HG03280 (cell line): ENCODE results near the gene GLRX3.
A peak's percentile ranks its signal among the peaks of the same experiment; 100 is the strongest.
"Not testable (repeated sequence)": the region's sequence is repeated elsewhere in the genome, so short reads cannot be mapped to it uniquely, and the experiment has no call there.

Source experiments
- ATAC-seq: cut with Tn5 transposase; IDR thresholded peaks from one replicate; pipeline ENCODE4 v1.9.1; 2021; ENCODE audit warnings: mild to moderate bottlenecking, moderate library complexity; ENCODE audit not compliant: unreplicated experiment

The GLRX3 gene

DNA sequence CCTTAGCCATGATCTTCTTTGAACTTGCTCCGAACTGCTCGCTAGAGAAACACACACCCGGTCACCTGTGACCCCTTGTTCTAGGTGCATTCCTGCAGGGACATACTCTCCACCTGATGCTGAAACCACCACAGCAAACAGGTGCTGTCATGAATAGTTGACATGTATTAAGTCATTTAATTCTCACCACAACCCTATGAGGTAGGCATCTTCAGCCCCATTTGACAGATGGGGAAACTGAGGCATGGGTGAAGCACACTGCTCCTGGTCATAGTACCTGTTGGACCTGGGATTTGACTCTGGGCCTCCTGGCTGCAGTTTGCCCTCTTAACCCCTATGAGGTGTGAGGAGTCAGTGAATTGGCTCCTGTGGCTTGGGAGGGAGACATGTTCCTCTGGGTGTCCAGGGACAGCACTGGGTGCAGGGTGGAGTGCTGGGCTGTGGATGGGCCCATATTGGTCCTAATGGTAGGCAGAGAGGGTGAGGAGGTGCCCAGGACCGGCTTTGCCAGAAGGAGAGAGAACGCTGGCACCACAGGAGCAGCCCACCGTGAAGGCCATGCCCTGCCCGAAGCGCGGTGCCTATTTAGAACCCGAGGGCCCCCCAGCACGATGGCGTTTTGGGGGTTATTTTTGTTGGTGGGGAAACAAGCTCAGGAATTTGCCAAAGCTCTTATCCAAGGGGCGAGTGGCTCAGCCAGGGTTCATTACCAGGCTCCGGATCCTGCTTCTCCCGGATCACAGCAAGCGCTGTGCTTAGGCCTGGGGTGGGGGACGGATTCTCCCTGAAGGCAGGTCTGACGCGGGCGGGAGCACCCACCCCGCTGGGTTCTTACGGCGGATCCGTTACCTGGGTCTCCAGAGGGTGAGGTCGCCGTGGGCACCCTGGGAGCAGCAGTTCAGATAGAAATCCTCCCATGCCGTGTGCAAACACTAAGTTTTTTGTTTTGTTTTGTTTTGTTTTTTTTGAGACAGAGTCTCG, 52.3 kb downstream of the GLRX3 start:
- ATAC-seq: no peak

DNA sequence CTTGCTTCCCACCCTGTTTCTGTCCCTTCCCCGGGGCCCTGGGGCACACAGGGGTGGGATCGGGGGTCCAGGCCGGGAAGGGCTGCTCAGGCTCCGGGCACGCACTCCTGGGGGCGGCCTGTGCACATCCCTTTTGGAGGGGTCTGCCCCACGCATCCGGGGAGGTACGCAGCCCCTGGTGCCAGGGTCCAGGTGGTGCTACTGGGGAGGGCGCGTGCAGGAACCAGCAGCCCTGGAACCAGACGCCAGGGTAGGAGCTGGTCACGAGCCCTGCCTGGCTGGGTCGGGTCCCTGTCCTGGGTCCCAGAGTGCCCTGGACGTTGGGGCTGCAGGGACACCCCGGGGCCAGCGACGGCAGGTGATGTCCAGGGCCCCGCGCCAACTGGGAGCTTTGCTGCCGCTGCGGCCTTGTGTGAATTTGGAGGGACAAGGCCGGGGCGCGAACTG, 53.4 kb downstream of the GLRX3 start:
- ATAC-seq: no peak

DNA sequence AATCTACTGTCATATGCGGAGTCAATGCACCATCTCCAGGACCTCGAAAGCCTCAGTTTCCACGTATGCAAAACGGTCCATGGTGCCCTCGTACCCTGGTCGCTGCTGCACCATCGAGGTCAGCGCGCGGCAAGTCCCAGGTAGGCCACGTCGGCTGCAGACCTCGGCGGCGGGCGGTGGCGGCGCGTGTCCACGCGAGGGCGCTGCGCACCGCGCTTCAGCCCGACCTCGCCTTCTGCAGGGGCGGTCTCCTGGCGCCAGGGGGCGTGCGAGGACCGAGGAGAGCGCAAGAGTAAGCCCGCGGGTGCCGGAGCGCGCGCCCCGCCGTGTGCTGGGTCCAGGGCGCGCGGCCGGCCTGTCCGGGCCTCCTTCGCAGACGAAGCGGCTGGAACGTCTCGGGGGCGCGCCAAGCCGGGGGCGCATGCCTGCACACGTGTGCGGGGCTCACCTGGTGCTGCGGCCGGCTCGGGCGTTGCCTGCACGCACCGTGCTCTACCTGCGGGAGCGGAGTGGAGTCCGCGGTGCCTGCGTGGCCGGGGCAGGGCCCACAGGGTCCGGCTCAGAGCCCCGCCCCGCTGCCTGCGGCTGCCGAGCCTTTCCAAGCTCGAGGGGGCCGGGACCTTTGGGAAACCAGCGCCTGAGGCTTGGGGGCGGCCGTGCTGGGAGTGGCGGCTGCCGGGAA, 54.0 kb downstream of the GLRX3 start:
- ATAC-seq: peak; percentile 93

DNA sequence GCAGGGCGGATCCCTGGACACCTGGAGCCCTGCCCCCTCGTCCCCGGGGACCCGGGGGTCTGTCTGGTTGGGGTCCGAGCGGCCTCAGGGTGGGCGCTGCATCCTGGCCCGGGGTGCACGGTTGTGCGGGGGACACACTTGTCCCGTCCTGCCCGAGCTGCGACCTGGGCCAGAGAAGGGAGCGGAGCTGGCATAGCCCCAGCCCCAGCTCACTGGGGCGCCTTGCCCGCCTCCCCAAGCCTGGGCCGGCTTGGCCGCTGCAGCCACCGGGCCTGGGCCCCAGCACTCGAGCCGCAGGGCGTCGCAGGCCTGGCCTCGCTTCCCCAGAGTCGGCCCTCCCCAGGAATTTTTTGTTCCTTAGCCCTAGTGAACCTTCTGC, 54.5 kb downstream of the GLRX3 start:
- ATAC-seq: no peak

DNA sequence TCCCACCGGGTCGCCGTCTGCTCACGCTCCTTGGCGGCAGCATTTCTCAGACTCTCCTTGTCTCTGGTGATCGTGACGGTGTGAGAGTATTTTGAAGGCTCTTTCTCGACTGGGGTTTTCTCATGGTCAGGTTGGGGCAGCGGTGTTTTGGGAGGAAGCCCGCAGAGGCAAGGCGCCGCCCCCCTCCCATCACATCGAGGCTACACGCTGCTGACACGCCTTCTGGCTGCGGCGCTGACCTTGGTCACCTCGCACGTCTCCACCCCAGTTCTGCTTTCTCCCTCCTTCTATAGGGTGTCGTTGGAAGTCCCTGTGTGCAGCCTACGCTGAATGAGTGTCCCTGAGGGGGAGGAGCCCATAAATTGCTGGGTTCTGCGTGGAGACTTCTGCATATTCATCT, 55.2 kb downstream of the GLRX3 start:
- ATAC-seq: no peak

DNA sequence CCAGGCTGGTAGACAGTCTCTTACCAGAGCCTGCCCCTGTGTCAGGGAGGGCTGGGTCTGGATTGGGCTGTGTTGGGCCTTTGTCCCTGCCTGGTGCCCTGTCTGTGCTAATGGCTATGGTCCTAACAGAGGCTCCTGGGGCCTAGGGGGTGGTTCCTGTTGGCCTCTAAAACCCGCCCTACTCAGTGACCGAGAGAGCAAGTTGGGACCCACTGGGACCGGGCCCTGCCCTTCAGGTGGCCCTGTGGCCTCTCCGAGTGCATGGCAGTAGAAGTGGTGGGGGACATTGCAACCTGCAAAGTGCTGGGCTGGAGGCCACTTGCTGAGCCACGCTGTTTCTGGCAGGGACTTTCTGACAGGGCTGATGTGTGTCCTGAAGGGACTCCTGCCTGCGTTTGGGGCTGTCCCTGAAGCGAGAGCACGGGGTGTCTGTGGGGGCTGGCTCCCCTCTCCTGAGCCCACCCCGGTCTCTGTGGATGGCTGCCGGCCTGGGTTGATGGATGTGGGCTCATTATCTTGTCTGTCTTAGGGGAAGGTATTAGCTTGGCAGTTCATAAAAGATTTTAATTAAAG, 56.2 kb downstream of the GLRX3 start:
- no peak for ATAC-seq

DNA sequence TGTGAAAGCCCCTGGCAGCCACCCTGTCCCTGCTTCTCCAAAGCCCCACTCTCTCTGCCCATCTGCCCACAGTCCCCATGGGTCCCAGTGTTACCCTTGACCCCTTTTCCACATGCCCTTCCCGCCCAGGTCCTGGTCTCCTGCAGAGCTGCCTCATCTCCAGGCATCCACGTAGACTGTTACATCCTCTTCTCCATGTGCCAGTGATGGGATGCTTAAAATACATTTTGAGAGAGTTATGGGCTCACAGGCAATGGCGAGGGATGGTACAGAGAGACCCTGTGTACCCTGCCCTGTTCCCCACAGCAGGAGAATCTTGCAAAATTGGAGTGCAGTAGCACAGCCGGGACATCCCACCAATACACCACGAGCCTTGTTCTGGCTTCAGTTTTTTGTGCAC, 56.8 kb downstream of the GLRX3 start:
- no peak for ATAC-seq

DNA sequence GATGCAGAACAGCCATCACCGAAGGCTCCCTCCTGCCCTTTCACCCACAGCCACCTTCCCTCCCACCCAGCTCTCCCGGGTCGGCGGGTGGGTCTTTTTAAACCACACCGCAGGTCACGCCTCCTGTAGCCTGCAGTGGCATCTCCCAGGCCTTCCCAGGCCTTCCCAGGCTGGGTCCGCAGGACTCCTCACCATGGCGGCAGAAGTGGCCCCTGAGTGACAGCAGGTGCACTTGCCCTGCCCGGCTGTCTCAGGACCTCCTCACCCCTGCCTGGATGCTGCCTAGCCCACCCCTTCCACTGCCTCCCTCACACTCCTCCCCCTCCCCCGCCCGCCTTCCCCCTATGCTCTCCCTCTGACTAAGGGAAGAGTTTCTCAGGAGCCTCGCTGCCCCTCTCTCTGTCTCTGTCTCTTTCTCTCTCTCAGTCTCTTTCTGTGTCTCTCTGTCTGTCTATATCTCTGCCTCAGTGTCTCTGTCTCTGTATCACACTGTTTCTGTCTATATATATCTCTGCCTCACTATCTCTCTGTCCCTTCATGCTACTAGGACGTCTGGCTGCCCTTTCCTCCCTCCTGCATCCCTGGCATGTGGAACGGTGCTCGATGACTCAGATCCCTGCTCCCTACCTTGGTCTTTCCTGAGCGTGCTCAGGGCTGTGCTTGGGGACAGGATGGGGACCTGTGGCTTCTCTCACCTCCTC, 57.5 kb downstream of the GLRX3 start:
- ATAC-seq: no peak

DNA sequence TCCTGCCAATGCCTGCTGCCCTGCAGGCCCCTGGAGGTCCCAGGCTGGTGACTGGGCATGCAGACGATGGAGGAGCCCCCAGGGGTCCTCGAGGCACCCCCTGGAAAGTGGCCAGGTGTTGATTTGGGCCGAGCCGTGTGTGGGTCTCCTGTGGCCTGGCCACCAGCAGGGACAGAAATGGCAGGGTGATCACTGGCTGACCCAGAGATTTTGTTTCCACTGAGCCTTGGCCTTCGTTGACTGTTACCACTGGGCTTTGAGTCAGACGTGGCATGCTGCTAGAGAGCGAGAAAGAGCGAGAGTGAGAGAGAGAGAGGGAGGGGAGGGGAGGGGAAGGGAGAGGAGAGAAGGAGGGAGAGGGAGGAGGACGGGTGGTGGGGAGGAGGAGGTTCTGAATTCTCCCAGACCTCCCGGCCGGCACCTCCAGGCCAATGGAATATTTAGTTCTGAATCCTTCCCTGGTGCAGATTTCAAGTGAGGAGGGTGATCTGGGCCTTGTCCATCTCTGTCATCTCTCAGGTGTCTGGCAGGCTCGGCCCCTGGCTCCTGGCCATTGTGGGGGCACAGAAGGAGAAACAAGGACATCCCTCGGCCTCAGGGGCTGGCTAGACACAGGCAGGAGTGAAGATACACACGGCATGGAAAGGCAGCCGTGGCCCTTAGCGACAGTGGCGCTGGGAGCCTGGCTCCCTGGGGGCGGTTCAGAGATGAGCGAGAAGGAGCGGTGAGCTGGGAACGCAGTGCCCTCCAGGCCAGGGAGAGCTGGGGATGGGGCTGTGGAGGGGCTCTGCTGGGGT, 58.2 kb downstream of the GLRX3 start:
- no peak for ATAC-seq

DNA sequence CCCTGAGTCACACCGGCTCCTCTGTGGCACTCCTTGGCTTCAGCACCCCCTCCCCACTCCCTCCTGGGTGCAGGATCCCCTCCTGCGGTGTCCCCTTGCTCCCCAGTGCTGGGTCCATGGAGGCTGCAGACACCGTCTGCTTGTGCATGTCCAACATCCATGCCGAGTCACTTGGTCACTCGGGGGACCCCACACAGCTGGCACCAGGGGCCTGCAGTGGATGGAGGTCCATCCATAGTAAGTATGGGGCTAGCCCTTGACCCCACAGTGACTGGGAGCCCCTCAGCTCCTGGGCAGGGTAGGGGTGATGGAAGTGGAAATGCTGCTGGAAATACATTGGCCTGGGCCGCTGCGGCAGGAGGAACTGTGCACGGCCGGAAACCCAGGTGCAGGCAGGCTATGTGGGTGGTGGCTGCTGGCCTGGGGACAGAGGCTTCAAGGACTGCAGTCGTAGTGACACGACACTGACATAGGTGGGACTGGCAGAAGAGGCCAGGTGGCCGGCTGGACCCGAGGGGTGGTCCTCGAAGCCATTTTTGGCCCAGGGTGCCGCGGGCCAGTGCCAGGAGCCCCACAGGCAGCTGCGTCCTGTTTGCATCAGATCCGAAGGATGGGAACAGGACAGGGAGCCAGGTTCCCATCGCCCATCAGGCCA, 58.9 kb downstream of the GLRX3 start:
- ATAC-seq: no peak

DNA sequence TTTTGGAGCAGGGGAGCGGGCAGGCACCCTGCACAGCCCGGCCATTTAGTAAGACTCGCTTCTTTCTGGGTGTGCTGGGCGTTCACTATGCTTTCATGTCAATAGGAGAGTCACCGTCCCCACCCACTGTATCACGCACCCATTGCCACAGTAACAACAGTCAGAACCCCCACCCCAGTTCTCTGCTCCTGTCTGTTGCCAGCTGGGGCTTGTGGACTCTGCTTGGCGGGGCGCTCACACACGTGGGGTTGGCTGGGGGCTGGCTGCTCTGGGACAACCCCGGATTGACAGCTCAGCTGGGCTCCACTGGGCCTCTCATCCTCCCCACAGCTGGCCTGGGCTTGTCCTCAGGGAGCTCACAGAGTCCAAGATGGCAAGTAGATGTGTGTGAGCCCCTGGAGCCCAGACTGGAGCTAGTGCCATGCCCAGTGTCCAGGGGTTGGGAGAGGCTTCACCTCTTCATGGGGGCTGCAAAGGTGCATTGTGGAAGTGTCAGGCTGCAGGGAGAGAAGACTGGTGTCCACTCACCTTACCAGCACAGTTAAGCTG, 59.6 kb downstream of the GLRX3 start:
- ATAC-seq: no peak

DNA sequence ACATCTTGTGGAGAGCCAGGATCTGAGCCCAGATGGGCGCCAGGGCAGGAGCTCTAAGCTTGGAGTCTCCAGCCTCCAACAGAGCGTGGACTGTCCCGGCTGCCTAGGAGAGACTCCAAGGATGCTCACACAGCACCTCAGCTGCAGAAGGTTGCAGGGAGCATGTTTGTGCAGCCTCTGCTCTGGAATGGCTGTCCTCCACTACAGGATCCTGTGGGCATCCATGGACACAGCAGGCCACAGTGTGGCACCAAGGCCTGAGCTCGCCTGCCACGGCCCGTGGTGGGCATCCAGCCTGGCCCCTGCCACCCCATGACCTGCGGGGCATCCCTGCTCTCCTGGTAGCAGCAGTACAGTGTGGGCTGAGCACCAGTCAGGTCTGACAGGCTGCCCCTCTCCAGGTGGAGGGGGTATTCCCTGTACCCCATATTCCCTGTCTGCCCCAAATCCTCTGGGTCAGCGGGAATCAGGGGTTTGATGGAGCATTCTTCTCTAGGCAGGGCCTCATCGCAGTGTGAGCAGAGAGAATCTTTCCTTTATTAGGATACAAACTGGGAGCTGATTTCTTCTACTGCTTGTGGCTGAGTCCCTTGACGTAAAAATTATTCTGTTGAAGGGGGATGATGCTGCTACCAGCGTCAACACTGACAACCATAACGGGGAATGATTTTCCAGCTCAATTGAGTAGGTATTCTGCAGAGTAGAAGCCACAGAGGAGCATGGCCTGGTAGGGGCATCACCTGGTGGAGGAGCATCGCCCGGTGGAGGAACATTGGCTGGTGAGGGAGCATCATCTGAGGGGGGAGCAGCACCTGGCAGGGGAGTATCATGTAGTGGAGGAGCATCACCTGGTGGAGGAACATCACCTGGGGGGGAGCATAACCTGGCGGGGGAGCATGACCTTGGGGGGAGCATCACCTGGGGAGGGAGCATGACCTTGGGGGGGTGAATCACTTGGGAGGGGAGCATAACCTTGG, 60.6 kb downstream of the GLRX3 start:
- ATAC-seq: no peak

DNA sequence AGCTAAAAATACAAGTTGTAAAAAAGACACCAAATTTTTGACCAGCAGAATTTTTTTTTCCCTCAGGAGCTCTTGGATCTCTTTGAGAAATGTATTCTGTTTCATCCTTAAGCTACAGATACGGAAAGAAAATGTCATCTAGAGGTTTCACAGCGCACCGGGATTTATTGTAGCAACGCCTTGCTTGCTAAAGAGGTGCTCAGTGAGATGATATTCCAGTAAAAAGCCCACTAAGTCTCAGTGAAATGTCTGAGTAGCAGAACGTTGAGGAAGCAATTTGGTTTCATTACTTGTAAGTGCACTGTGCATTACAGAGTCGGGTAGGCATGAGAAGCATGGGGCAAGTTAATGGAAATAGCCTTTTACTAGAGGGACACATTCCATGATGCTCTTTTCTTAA, 62.5 kb downstream of the GLRX3 start:
- ATAC-seq: no peak

DNA sequence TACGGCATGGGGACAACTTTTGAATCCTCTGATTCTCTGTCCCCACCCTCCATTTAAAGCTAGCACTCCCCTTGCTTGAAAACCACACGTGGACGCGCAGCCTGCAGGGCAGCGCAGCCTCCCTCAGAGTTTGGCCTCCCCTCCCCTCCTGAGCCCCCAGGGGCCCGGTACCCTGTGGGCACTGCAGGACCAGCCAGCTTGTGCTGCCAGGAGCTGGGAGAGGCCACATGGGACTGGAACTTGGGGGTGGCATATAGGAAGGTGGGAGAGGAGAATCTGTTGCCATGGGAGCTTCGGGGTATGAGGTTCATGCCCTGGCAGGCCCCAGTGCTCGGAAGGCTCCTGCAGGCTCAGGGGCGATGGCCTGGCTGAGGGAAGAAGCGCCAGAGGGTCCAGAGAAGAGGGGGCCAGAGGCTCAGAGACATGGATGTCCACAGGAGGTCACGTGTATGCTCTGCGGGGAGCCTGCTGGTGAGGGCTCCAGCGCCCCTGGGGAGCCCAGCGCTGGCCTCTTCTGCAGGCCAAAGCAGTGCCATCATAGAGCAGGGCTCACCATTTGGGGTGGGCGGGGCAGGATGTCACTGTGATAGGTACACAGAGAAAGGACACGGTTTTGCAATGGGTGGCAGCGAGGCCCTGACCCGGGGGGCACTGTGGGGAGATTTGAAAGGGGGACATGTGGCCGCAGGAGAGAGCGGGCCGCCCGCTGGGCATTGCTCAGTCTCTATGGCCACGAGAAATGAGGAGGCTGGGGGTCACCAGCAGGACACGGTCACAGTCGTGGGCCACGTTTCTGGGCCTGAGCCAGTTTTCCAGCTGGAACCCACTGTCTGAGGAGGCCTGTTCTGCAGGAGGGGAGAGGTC, 64.2 kb downstream of the GLRX3 start:
- ATAC-seq: no peak

DNA sequence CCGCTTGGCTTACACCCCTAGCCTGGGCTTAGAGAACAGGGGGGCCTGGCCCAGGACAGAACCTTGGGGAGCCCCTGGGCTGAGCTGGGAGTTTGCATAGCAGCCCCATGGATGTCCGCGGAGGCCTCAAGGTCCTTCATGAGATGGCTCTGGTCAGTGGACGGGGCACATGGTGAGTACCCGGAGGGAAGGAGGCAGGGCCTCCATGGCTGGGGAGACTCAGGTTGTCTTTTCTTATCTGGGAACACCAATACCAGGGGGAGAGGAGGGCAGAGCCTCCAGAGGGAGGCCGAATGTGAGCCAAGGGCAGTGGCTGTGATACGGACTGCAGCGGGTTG, 64.8 kb downstream of the GLRX3 start:
- ATAC-seq: no peak

DNA sequence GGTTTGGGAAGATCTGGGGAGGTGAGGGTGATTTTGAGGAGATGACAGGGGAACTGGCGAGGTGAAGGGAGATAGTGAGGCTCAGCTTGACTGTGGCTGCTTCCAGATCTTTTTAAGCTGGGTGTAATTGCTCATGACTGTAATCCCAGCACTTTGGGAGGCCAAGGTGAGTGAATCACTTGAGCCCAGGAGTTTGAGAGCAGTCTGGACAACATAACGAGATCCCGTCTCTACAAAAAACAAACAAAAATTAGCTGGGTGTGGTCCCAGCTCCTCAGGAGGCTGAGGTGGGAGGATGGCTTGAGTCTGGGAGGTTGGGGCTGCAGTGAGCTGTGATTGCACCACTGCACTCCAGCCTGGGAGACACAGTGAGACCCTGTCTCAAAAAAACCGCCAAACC, 66.0 kb downstream of the GLRX3 start:
- not testable (repeated sequence) for ATAC-seq

DNA sequence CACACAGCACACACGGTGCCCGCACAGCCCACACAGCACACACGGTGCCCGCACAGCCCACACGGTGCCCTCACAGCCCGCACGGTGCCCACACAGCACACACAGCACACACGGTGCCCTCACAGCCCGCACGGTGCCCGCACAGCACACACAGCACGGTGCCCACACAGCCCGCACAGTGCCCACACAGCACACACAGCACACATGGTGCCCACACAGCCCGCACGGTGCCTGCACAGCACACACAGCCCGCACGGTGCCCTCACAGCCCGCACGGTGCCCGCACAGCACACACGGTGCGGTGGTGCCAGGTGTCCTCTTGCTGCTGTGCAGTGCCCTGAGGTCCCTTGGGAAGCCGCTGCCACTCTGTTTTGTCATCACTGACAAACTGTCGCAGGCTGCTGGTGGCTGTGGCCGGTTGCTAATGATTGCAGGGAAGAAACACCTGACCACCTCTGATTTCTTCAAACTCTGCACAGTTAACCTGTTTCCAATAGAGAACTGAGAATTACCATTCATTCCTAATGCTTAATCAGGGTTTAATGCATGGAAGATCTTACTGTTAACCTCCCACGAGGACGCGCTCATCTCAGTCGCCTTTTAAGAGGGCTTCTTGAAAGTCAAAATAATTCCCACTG, 66.9 kb downstream of the GLRX3 start:
- no peak for ATAC-seq
